Activated CD4-positive, alpha-beta T cell treated with anti-CD3 and anti-CD28 coated beads, Interleukin-2, Interleukin-6, amounts not matched to agents 100 ng/mL and 50 ng/mL, durations not matched to agents 16 hours and 8 hours (primary cell): ENCODE data around the gene APC2.
"Not testable (repeated sequence)": the region's sequence is repeated elsewhere in the genome, so short reads cannot be mapped to it uniquely, and the experiment has no call there.

Experiments
- DNase-seq: peaks from one replicate; pipeline ENCODE4 v3.0.0-alpha.2; 2020

The APC2 gene

GRCh38 chr19:1429750-1430149 lies 20.2 kb upstream of the APC2 start:
- DNase-seq = no peak

DNA sequence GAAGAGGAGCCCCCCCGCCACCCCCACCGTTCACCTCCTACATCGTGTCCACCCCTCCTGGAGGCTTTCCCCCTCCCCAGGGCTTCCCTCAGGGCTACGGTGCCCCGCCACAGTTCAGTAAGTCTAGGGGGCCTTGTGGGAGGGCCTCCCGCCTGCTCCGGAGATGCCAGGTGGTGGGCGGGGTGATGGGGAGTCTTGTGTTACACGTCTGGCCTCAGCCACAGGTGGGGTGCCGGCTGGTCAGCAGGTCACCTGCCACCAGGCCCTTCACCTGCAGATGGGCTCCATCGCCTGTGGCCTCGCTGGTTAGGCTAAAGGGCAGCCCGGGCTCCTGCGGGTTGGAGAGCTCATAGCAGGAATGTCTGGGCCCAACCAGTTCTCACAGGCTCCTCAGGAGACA lies 19.7 kb upstream of the APC2 start:
- no peak for DNase-seq

- DNase-seq = no peak
Measured at GRCh38 chr19:1431759-1432506, 18.0 kb upstream of the APC2 start.

DNA sequence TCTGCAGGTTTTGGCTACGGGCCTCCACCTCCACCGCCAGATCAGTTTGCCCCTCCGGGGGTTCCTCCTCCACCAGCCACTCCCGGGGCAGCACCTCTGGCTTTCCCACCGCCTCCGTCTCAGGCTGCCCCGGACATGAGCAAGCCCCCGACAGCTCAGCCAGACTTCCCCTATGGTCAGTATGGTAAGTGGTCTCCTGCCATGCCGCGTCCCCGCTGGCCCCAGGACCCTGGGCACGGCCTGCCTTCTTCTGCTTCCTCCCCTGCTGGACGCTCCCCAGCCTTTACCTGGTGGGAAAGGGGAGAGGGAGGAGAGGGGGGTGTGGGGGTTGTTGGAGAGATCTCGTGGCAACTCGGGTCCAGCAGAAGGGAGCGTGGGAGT lies 17.4 kb upstream of the APC2 start:
- no peak for DNase-seq

DNA sequence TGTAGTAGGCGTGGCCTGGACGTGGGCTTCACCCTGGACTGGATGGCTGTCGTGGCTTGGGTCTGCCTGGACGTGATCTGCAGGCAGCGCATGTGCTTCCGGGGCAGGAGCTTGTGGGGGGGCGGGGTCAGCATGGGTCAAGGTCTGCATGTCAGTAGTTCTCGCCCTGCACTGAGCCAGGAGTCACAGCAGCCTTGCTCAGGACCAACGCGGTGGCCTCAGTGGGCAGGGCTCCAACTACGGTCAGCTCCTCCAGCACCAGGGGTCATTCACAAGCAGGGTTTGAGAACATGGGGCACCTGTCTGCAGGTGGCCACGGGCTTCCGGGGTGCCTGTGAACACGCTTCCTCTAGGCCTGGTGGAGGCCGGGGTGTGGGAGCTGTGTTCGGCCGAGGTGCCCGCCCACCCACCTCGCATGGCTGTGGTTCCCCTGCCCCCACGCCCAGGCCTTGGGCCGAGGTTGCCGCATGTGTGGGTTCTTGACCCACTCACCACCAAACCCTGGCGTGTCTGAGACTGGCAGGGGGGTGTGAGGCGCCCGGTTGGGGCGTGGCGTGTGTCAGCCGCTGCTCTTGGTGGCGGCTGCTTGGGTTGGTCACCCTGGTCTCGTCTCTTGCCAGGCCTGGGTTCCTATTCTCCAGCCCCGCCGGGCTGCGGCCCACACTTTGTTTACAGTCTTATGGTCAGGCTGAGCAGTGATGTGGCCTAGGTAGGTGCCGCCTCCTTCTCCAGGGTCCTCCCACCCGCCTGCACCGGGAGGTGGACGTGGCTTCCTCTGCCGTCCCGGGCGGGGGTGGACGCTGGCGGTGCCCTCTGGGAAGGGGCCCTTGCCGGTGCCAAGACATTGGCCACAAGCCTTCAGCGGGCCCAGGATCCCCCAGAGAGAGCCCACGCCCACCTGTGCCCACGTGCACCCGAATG lies 16.5 kb upstream of the APC2 start:
- no peak for DNase-seq

DNA sequence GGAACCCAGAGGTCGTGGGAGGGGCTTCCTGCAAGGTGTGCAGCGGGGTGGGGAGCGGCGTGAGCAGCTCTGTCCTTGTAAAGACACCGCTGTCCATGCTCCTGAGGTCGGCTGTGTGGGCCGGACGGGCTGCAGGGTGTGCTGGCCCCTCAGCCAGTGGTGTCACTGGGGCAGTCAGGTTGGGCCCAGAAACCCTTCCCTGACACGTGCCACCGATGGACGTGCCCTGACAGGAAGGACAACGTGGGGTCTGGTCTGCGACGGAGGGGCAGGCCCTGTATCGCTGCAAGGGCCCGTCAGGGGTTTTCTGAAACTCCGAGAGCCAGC lies 15.9 kb upstream of the APC2 start:
- no peak for DNase-seq

DNA sequence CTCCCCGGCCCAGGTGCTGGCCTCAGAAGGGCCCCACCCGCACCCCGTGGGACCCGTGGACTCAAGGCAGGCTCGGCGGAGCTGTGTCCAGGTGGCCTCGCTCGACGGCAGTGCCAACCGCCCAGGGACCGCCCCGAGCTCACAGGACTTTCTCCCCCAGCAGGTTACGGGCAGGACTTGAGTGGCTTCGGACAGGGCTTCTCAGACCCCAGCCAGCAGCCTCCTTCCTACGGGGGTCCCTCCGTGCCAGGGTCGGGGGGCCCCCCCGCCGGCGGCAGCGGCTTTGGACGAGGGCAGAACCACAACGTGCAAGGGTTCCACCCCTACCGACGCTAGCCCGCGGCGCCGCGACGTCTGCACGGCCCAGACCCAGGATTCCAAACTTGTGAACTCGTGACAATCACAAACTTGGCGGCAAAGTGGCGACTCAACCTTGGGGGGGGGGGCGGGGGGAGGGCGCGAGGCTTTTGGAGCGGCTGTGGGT lies 15.3 kb upstream of the APC2 start:
- no peak for DNase-seq

DNA sequence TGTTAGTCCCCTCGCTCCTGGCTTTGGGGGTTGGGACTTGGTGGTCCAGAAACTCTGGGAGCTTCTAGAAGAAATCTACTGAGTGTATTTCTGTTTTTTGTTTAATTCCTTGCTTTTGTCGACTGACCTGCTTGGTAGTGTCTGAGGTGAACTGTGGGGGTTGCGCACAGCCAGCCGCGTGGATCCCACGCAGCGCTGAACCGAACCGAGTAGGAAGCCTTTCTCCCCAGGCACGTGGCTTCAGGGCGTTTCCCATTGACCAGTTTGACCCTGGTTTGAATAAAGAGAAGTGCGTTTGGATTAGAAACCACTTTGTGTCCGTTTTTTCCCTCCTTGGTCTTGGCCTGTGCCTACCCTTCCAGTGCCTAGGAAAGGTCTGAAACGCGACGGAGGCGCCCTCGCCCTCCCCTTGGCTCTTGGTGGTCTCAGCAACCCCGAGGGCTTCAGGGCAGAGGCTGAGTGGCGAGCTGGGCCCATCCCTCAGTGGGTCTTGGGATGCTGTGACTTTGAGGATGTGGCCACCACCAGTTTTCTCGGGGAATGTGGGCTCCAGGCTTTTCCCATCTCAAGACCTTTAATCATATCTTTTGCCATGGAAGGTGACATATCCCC lies 14.4 kb upstream of the APC2 start:
- DNase-seq = no peak

DNA sequence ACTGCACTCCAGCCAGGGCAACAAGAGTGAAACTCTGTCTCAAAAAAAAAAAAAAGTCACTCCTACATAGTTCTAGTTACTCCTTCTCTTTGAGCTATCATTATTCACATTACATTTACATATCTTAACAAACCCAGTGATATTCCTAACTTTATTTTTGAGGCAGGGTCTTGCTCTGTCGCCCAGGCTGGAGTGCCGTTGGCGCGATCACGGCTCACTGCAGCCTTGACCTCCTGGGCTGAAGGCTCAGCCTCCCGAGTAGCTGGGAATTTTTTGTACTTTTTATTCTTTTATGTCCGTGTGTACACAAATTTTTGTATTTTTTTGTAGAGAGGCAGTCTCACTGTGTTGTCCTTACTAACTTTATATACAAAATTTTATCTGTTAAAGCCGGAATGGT lies 12.3 kb upstream of the APC2 start:
- DNase-seq = no peak

DNA sequence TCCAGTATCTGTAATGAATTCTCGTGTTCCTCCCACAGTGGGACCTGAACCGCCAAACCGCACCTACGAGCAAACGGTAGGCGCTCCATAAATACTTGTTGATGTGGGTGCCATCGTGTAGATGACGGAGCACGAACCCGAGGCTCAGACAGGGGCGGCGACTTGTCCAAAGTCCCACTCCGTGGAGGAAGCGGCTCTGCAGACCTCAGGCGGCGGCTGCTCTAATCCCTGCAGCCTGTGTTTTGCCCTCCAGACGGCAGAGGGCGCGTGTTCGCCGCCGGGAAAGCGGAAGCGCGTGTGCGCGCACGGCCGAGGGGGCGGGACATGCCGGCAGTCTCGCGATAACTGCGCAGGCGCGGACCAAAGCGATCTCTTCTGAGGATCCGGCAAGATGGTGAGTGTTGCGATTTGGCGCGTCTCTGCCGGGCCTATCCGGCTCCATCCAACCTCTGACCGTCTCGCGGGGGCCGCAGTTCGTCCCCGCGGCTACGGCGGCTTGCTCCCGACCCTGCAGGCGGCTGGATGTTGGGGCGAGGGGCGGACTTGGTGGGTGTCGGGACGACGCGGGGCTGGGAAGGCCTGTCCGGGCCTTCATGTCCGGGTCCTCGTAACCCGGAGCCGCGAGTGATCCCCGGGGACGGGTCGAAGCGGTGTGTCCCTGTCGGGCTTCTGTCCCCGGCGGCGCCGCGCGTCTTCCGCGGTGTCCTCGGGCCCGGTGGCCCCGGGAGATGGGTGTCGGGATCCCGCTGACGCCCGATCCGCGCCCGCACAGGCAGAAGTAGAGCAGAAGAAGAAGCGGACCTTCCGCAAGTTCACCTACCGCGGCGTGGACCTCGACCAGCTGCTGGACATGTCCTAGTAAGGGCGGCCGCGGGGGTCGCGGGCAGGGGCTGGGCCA lies 11.6 kb upstream of the APC2 start, which contains the start of gene RPS15:
Gene RPS15 (plus strand): TSS at position 362 of the 898 bp plus-strand sequence. CDS start 30 bp downstream, at position 392.
- peak; percentile 97 for DNase-seq

GRCh38 chr19:1438933-1439354 lies 11.0 kb upstream of the APC2 start:
- no peak for DNase-seq

- DNase-seq = not testable (repeated sequence)
Measured at GRCh38 chr19:1439525-1440417, 10.2 kb upstream of the APC2 start.

GRCh38 chr19:1440418-1440801 lies 9.5 kb upstream of the APC2 start:
- no peak for DNase-seq

DNA sequence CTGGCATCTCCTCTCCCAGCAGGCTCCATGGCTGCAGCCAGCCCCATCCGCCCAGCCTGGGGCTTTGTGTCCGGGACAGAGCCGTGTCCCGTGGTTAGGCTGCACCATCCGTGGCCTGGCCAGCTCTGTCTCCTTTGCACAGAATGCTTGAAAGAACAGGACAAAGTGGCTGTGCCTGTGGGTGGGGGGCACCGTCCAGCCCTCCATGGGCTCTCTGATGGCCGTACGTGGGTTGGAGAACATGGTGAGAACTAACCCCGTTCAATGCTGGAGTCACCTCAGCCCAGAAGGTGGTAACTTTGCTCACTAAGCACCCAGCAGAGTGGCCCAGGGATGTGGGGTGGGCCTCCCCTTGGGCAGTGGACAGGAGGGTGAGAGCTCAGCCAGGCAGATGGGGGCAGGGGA lies 8.9 kb upstream of the APC2 start:
- no peak for DNase-seq

GRCh38 chr19:1441677-1442438 lies 8.1 kb upstream of the APC2 start:
- DNase-seq = no peak

GRCh38 chr19:1445185-1445931 lies 4.6 kb upstream of the APC2 start:
- DNase-seq = peak; percentile 91

DNA sequence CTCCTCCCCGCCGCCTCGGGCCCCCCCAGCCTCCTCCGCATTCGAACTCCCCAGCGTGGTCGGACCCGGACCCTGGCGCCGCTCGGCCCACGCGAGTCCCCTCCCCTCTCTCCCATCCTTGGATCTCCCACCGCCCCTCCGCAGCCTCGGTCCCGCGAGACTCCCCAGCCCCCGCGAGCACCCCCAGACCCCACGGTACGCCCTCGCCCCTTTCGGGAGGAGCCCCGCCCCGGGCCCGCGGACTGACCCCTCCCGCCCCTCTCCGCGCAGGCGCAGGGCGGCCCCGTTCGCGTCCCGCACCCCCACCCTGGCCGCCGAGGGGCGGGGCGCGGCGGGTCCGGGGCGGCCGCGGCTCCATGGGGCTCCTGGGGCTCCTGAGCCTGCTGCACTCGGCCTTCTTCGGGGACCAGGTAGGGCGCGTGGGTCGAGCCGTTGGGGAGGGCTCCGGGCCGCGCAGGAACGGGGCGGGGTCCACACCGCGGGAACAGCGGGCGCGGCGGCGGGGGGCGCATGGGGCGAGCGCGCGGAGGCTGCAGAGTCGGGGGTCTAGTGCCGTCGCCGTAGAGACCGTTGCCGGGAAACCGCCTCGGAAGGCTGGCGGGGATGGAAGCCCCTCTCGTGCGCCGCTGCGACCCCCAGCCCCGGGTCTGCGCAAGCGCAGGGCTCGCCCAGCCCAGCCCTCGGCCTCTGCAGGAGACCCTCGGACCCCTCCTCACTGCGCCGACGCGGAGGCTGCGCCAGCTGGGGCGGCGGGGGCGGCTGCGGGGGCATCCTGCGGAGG lies 3.8 kb upstream of the APC2 start:
- DNase-seq = no peak

DNA sequence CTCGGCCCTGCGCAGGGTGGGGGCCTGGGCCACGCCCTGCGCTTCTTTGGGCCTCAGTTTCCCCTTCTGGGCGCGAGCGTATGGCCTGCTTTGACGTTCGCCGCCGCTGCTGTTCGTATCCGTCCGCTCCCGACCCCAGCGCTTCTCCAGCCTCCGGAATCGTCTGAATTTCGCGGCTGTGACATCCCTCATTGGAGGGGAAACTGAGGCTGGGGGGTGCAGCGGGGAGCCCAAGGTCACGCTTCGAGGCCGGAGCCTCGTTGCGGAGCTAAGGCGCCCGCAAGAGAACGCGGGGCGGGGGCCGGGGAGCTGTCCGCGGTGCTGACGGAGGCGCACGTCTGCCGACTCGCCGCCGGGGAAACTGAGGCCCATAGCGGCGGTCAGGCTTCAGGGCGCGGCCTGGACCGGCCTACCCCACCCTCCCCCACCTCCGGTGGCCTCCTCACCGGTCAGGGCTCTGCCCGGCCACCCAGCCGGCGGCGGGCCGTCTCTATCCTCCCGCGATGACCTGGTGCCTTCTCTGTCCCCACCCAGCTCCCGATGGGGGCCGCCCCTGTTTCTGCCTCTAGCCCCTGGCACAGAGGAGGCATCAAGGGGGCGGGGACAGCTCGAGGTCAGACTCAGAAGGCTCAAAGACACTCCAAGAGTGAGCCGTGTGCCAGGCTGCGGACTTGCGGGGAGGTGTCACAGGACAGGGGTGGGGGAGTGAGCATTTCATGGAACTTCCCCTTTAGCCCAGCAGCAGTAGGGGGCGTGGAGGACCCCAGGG lies 3.0 kb upstream of the APC2 start:
- DNase-seq = no peak
